Keratinocyte (primary cell): Measurements from ENCODE around the gene HVCN1.

Experiments
- CTCF ChIP-seq, 3 experiments: IDR thresholded peaks in 1 of 3; conservative IDR thresholded peaks in 1 of 3; optimal IDR thresholded peaks in 1 of 3; 2 replicates in 2 of 3; 3 replicates in 1 of 3; pipeline versions ENCODE3 to v1.5.1; 2011; ENCODE audit warnings: low read length in 3 of 3, mild to moderate bottlenecking in 3 of 3, moderate library complexity in 2 of 3, control low read depth in 1 of 3, inconsistent platforms in 1 of 3; ENCODE audit not compliant: insufficient read depth in 2 of 3; ENCODE audit errors: extremely low read depth in 1 of 3
- EZH2 ChIP-seq: IDR thresholded peaks from one replicate; pipeline ENCODE4 v1.6.1; 2012; ENCODE audit warnings: inconsistent platforms, mild to moderate bottlenecking, low read length, moderate library complexity

DNA sequence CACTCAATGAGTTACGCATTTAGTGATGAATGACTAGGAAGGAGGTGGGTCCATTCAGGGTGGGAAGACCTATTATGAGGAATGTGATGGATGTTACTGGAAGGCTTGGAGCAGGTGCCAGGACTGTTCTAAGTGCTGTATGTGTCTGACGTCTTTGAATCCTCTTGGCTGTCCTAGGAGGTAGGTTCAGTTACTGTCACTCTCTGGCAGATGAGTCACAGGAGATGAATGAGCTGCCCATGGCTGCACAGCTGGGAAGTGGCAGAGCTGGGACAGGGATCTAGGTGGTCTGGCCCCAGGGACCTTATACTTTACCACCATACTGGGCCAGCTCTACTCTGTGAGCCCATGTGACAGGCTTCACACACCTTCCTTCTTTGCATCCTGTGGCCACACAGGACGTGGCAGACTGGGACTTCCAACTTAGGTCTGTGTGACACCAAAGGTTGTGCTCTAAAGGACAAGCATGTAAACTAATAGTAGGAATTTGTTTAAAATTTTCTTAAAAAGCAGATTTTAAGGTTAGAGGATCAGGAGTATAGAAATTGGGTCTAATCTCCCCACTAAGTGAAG lies 51.0 kb downstream of the HVCN1 start:
- TF ChIP-seq CTCF (optimal IDR thresholded peaks at IDR 0.05 in 1 of 3, IDR thresholded peaks at IDR 0.05 in 1 of 3, conservative IDR thresholded peaks at IDR 0.05 in 1 of 3; ENCODE audit: extremely low read depth in 1 of 3, insufficient read depth in 2 of 3, low read length in 3 of 3) (no peak), EZH2 (no peak)
